HG02623 (cell line): ENCODE measurements around the gene NMUR1.

ENCODE experiments used
- ATAC-seq: cut with Tn5 transposase; IDR thresholded peaks from one replicate; pipeline ENCODE4 v1.9.1; 2021; ENCODE audit warnings: moderate library complexity; ENCODE audit not compliant: unreplicated experiment

The NMUR1 gene

DNA sequence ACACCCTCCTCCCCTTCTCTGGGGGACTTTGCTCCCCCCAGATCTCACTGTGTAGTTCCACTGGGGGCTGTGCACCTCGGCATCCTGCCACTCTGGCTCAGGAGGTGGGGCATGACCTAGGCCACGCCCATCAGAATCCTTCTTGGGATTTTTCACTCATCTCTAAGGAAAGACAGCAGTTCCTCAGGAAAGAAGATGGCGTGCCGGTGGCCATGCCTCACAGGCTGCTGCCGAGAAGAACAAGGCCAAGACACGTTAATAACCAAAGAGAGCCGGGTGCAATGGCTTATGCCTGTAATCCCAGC is 3.2 kb downstream of the NMUR1 start:
- ATAC-seq, result no peak

GRCh38 chr2:231526341-231527090 is 3.7 kb downstream of the NMUR1 start:
- ATAC-seq, result no peak

- no peak for ATAC-seq
These were observed 4.7 kb downstream of the NMUR1 start for GRCh38 chr2:231525248-231526163.

DNA sequence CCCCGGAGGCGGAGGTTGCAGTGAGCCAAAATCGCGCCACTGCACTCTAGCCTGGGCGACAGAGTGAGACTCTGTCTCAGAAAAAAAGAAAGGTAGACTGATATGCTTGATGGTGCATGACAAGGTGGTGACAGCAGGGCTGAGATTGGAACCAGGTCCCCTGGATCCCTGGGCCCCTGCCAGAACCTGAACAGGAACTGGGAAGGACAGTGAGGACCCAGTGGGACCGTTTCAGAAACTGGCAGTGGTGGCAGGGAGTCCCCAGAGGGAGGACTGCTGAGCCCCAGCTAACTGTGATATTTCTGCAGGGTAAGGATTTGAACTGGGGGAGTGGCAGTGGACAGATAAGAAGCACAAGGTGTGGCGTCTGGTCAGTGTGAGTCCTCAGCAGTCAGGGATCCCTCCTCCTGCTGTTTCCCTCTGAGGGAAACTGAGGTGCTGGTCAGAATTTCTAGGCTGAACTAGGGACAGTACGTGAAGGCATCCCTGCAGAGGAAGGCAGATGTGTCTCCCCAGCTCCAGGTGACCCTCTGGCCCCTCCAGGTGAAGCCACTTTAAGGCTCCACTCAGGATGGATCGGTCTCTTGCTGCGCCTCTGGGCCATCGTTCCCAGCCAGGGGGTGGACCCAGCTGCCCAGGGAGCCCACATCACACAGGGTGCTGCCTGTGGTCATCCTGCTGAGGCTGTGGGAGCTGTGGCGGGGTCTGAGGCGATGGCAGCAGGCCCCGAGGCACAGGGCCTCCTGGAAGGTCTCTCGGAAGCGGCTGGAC is 5.6 kb downstream of the NMUR1 start:
- no peak for ATAC-seq

GRCh38 chr2:231523451-231524285 is 6.6 kb downstream of the NMUR1 start:
- no peak for ATAC-seq

DNA sequence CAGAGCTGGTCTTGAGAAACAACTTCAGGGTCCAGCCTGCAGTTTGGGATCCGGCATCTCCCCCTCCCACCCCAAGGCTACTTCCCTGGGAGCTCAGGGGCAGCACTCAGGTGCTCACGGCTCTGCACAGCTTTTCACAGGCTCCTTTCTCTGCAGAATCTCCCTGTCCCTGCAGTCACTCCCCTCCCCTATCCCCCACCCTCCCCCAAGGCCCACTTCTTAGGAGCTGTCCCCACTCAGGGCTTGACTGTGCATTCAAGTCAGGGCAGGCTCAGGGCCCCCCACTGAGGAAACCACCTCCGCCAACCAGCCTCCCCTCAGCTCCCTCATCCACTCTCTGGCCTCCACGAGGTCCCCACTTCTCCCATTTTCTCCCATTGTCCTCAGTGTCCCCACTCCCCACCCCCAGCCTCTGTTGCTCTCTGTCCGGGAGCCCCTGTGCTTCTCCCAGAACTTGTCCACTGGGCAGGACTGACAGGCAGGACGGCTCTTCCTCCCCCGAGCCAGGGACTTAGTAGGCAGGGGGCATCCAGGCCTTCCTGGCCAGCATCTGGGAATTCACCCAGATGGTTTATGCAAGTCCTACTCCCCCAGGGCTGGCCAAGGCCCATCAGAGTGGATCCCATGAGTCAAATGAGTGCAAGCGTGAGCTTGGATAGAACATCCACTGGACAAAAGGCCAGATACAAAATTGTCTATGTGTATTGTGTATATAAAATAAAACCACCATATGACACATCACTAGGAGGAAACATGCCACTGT is 7.6 kb downstream of the NMUR1 start:
- ATAC-seq, result no peak

- no peak for ATAC-seq
These were observed 8.8 kb downstream of the NMUR1 start for GRCh38 chr2:231521443-231521842.

DNA sequence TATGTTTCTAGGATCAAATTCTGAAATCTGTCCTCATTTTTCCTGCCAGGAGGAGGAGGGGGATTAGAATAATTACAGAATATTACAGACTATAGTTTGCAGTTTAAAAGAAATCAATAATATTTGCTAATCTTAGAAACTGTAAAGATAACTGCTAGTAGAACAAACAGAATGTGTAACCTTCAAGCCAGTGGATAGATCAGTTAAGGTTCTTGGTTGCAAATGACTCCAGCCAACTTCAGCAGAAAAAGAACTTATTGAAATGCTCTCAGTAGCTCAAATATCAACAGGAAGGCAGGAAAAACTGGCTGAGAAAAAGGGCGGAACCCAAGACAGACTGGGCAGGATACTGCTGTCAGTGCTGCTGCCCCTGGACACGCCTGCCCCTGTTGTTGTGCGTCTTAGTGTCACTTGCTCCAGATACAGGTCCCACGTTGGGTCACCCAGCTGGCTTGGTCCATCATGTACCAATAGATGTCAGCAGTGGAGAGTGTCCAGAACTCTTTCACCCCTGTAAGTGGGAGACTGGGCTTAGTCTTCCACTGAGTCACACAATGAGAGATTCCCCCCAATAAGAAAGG is 10.2 kb downstream of the NMUR1 start:
- no peak for ATAC-seq

DNA sequence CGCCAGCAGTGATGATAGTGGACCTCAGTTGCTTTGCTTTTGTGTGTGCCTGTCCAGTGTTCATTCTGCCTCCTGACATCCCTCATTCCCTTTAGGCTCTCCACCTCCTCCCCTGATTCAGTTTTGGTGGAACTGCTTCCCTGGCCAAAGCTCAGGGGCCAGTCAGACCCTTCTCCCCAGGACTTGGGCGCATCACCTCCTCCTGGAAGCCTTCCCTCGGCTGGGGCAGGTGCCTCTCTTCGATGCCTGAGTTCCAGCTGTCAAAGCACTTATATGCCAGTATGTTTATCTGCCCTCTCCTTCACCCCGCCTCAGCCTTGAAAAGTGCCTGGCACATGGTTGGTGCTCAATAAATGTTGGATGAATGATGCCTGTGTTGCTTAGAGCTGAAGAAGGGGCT is 11.5 kb downstream of the NMUR1 start:
- no peak for ATAC-seq

DNA sequence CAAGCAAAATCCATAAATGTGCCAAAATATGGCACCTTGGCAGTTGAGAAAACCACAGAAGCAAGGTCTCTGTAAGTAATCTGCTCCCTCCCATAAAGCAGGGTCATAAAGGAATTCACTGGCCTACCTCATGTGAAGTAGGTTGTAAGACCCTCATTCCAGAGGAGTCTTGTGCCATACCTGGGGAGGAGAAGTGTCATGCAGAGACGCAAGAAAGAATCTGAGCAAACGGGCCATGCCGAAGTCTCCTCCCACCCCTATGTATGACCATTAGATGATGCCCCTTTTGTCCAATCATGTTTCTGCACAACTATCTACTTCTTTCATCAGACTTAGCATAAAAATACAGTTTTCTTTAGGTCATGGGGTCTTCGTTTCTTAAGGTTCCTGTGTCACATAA is 14.6 kb downstream of the NMUR1 start:
- ATAC-seq, result no peak

DNA sequence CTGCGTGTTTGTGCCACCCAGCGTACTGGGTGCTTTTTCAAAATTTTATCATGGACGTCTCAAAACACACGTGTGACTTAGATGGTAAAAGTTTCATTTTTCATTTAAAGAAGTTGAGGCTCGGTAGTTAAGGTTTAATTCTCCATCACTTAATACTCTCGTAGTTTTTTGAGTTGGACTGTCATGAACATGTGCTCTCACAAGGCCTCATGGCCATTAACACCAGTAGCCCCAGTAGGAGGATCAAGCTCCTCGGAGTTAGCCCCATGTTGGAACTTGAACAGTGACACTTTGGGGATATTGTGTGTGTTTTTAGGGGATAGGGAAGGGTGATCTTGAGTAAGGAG is 15.3 kb downstream of the NMUR1 start:
- no peak for ATAC-seq

DNA sequence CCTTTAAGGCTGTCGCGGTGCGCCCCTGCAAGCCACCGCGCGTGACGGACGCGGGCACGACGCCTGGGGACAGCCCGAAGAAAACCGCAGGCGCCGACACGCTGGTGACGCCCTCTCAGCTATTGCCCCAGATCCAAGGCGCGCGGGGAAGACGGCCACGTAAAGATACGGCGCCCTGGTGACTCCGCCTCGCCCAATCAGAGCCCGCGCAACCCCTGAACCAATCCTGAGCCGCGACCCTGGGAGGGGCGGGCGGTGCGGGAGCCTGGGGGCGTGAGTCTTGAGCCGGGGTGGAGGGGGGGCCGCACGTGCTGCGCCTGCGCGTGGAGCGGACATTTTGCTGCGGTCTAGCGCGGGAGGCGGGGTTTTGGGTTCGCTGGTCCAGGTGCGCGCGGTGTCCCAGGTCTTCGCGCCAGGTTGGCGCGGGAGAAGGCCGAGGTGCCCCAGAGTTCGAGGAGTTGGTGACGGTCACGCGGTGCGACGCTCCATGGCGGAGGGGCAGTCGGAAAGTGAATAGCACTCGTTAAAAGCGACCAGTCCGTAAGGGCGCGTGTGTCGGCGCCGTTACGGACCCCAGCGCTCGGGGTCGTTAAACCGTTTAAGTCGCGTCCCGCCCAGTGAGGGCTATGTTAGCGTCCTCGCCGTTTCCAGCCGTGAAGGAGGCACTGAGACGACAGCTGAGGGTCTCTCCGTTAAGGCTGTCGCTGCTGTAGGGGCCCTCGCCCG is 15.9 kb downstream of the NMUR1 start:
- peak; percentile 98 for ATAC-seq

GRCh38 chr2:231513746-231514224 is 16.5 kb downstream of the NMUR1 start:
- no peak for ATAC-seq

DNA sequence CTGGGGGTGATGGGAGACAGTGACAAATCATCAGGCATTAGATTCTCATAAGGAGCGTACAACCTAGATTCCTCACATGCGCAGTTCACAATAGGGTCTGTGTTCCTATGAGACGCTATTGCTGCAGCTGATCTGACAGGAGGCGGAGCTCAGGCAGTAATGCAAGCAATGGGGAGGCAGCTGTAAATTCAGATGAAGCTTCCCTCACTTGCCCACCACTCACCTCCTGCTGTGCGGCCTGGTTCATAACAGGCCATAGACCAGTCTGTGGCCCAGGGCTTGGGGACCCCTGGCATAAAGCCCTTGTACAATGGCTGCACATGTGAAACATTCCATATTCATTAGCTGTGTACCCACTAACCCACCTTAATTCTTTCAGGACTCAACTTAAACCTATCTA is 18.0 kb downstream of the NMUR1 start:
- no peak for ATAC-seq

- ATAC-seq, result no peak
These were observed 26.5 kb downstream of the NMUR1 start for GRCh38 chr2:231503766-231504165.

DNA sequence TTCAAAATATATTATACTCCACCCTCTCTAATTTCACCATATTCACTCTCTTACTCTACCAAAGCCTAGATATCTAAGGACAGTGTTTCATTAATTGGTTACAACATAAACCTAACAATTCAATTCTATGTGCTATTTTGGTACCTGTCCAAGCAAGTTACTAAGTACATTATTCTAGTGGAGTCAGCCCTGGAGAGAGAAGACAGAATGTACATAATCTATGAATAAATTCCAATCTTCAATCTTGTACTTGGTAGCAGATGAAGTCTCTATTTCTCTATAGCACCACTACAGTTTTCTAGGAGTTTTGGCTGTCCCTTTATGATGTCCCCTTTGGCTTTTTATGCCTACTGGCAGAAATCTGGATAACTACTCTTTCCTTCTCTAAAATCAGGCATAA is 27.6 kb downstream of the NMUR1 start:
- ATAC-seq, result no peak

- ATAC-seq, result no peak
These were observed 32.6 kb downstream of the NMUR1 start for GRCh38 chr2:231497651-231498050.

GRCh38 chr2:231494669-231495068 is 35.6 kb downstream of the NMUR1 start:
- no peak for ATAC-seq

- no peak for ATAC-seq
These were observed 39.4 kb downstream of the NMUR1 start for GRCh38 chr2:231490801-231491200.
